Activated CD4-positive, alpha-beta T cell treated with anti-CD3 and anti-CD28 coated beads, Interleukin-2, amount 50 U/mL, for 1 hour (primary cell): ENCODE data around the gene DNMT3A.

Experiments used
- DNase-seq: peaks from one replicate; pipeline ENCODE4 v3.0.0-alpha.2; 2020

Gene DNMT3A

GRCh38 chr2:25197336-25198208, 144.2 kb downstream of the DNMT3A start:
- no peak for DNase-seq

DNA sequence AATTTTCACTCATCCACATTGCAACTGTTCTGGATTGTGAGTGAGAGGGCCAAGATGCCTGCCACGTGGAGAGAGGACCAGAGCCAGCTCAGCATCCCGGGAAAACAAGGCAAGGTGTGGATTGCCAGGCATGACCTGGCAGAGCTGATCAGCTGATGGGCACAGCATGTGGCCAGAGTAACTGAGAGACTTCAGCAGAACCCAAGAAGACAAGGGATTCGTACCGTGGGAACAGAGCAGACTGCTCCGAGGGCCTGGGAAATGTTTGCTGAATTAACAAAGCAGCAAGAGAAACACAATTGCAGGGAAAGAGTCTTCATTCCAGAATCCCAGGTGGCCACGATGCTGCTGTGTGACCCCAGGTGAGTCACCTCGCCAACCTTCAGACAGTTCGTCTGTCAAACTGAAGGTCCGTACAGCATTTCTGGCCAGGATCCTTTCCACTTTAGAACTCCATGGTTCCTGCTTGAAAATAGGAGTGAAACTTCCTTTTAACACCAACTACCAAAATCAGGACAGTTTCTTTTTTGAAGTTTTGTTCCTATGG, 147.1 kb downstream of the DNMT3A start:
- no peak for DNase-seq

DNA sequence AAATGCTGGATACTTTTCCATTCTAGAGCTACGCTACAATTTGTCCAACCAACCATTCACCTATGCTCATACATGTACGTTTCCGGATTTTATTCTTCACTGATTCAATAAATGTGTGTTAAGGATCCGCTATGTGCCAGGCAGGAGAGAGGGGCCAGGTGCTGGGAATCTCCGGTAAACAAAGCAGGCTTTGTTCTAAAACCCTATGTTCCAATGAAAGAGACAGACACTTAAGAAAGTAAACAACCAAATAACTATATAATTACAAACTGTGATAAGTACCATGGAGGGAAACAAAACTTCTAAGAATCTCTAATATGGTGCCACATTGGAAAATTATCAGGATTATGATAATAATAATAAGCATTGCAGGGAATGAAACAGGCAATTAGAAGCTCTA, 151.2 kb downstream of the DNMT3A start:
- DNase-seq: no peak

DNA sequence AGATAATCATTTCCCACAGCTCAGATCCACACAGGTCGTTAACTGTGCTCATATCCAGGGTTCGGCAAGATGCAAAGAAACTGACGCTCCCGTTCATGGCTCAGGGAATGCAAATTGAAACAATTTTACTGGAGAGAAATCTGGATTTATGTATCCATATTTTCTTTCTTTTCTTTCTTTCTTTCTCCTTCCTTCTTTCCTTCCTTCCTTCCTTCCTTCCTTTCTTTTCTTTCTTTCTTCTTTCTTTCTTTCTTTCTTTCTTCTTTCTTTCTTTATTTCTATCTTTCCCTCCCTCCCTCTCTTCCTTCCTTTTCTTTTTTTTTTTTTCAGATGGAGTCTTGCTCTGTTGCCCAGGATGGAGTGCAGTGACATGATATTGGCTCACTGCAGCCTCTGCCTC, 153.3 kb downstream of the DNMT3A start:
- DNase-seq: no peak

DNA sequence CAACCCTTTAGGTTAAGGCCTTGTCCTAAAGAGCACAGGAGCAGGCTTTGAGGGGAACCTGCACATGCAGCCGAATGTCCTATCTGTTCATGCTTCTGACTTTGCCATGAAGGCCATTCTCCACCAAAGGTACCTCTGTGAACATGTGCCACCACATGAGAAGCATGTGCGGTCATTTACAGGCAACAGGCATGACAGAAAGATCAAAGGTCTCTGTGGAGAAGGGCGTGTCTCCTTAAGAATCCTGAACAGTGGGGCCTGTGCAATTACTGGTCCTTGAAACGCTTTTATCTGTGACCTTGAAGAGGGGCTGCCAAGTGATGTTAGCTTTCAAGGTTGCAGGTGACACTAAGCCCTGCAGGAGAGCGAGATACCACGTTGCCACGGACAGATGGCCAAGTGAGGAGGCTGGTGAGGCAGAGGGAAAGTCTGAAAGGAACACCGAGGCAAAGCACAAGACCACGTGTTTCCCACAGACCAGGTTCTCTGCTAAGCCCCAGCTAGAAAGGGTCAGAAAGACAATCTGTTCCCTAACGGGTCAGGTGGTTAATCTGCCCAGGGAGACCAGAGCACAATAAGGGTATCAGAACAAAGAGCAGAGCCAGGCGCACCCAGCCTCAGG, 153.9 kb downstream of the DNMT3A start:
- no peak for DNase-seq

DNA sequence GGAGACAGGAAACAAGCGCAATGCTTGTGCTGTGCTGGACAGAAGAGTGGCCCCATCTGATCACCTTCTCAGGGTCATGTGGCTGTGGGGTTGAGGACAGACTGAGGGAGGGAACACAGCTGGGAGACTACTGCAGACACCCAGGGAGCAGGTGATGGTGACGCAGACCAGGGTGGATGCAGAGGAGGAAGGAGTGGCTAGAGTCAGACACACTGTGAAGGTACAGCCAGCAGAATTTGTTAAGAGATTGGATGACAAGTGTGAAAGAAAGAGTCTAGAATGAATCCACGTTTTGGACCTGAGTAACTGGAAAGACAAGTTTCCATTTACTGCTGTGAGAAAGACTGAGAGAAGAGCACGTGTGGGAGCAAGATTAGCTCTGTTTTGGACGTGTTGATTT, 157.5 kb downstream of the DNMT3A start:
- DNase-seq: no peak

DNA sequence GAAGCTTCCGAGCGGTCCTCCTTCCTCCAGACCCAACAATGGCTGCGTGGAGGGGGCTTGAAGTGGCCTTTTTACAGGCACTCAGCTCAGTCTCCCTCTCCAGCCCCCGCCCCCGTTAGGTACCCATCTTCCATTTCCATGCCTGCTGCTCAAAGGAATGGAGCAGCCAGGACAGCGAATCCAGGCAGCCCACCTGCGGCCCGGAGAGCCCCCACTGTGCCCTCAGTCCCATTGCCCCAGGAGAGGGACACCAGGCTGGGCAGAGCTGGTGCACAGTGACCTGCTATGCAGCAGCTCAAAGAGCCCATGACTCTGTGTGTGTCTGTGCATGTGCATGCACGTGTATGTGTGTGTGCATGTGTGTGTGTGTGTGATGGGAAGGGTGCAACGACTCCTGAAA, 162.7 kb downstream of the DNMT3A start:
- DNase-seq: no peak
